ENCODE measurements around the gene YTHDC1. TPM values are rescaled to one million over a fixed set of nuclear protein-coding genes. Genes with fewer than 3 reads are reported as not detected.
A peak's percentile ranks its signal among the peaks of the same experiment; 100 is the strongest.

The YTHDC1 gene
- 10 to 100 TPM; 55.0 to 56.1 TPM for total RNA-seq
- 100 to 1,000 TPM; 169 to 228 (median 191) TPM for polyA plus RNA-seq (ENCODE audit: insufficient read length in 6 of 6)
- long read RNA-seq, donor 1, full-length matches to known transcripts, result 19 of 106 reads
- long read RNA-seq, donor 1, partial matches to known transcripts, result 87 of 106 reads
- long read RNA-seq, donor 1, other reads (novel, unspliced or antisense), result 0 of 106 reads
- long read RNA-seq, donor 2, full-length matches to known transcripts, result 15 of 70 reads
- long read RNA-seq, donor 2, partial matches to known transcripts, result 55 of 70 reads
- long read RNA-seq, donor 2, other reads (novel, unspliced or antisense), result 0 of 70 reads
- long read RNA-seq, donor 3, full-length matches to known transcripts, result 9 of 22 reads
- long read RNA-seq, donor 3, partial matches to known transcripts, result 13 of 22 reads
- long read RNA-seq, donor 3, other reads (novel, unspliced or antisense), result 0 of 22 reads
- long read RNA-seq, donor 4, partial matches to known transcripts, result 24 of 26 reads
- long read RNA-seq, donor 4, other reads (novel, unspliced or antisense), result 2 of 26 reads
- long read RNA-seq, donor 5, full-length matches to known transcripts, result 10 of 123 reads
- long read RNA-seq, donor 5, partial matches to known transcripts, result 113 of 123 reads
- long read RNA-seq, donor 5, other reads (novel, unspliced or antisense), result 0 of 123 reads
- long read RNA-seq, donor 6, full-length matches to known transcripts, result 7 of 42 reads
- long read RNA-seq, donor 6, partial matches to known transcripts, result 35 of 42 reads
- long read RNA-seq, donor 6, other reads (novel, unspliced or antisense), result 0 of 42 reads
- long read RNA-seq, donor 7, full-length matches to known transcripts, result 14 of 46 reads
- long read RNA-seq, donor 7, partial matches to known transcripts, result 32 of 46 reads
- long read RNA-seq, donor 7, other reads (novel, unspliced or antisense), result 0 of 46 reads
- long read RNA-seq, donor 8, full-length matches to known transcripts, result 12 of 56 reads
- long read RNA-seq, donor 8, partial matches to known transcripts, result 44 of 56 reads
- long read RNA-seq, donor 8, other reads (novel, unspliced or antisense), result 0 of 56 reads
- long read RNA-seq, donor 9, result 0 reads
- long read RNA-seq, donor 10, partial matches to known transcripts, result 20 of 20 reads
- long read RNA-seq, donor 10, other reads (novel, unspliced or antisense), result 0 of 20 reads
- long read RNA-seq, donor 11, partial matches to known transcripts, result 39 of 42 reads
- long read RNA-seq, donor 11, other reads (novel, unspliced or antisense), result 0 of 42 reads
- long read RNA-seq, donor 12, full-length matches to known transcripts, result 8 of 44 reads
- long read RNA-seq, donor 12, partial matches to known transcripts, result 36 of 44 reads
- long read RNA-seq, donor 12, other reads (novel, unspliced or antisense), result 0 of 44 reads

- intact Hi-C loops (cut with DNase I), result no loop called here
- ATAC-seq, result peak; percentile 98
- DNase-seq, result peak; percentile 96 to 99 (median 97)
- TF ChIP-seq CTCF (IDR thresholded peaks at IDR 0.05), result no peak
- Histone ChIP-seq H3K27me3 (peaks cover 0 to 5% of the 10 kb centered on the region in 2 donors), H3K9me3 (no peaks in the 10 kb centered on the region), H3K36me3 (no peaks in the 10 kb centered on the region), H3K4me3 (peak within 1 kb of the TSS; percentile 76 to 79), H3K27ac (peak within 1 kb of the TSS; percentile 96 to 99), H3K4me1 (peaks cover 11 to 43% of the 10 kb centered on the region in 2 donors)
Measured at GRCh38 chr4:68349649-68350360, at the start of gene YTHDC1. Gene YTHDC1, minus strand, starts transcription at chr4:68350090. Its CDS starts 337 bp downstream, at chr4:68349753.

- ATAC-seq (no peak), DNase-seq (no peak)
- no peak overlapping the region for H3K4me3 ChIP-seq
- TF ChIP-seq CTCF (IDR thresholded peaks at IDR 0.05), result no peak
- no peaks in the 10 kb centered on the region for H3K36me3 ChIP-seq
- H3K9me3 ChIP-seq, result no peaks in the 10 kb centered on the region
- H3K27ac ChIP-seq, result no peak overlapping the region
- no peaks in the 10 kb centered on the region for H3K27me3 ChIP-seq
- H3K4me1 ChIP-seq, result no peaks in the 10 kb centered on the region
- intact Hi-C loops (cut with DNase I), result no loop called here
Measured at GRCh38 chr4:68399306-68399705, 49.4 kb upstream of the YTHDC1 start.

GRCh38 chr4:68396756-68397155, 46.9 kb upstream of the YTHDC1 start:
- ATAC-seq (no peak), DNase-seq (no peak)
- intact Hi-C loops (cut with DNase I), result no loop called here
- no peaks in the 10 kb centered on the region for H3K9me3 ChIP-seq
- H3K27me3 ChIP-seq, result no peaks in the 10 kb centered on the region
- no peak overlapping the region for H3K4me3 ChIP-seq
- H3K36me3 ChIP-seq, result no peaks in the 10 kb centered on the region
- H3K4me1 ChIP-seq, result no peaks in the 10 kb centered on the region
- no peak for TF ChIP-seq CTCF (IDR thresholded peaks at IDR 0.05)
- H3K27ac ChIP-seq, result no peak overlapping the region

GRCh38 chr4:68391436-68391835, 41.5 kb upstream of the YTHDC1 start:
- H3K27me3 ChIP-seq, result no peaks in the 10 kb centered on the region
- no peaks in the 10 kb centered on the region for H3K9me3 ChIP-seq
- H3K4me1 ChIP-seq, result no peaks in the 10 kb centered on the region
- ATAC-seq, result no peak
- no peak overlapping the region for H3K27ac ChIP-seq
- TF ChIP-seq CTCF (IDR thresholded peaks at IDR 0.05), result no peak
- no peaks in the 10 kb centered on the region for H3K36me3 ChIP-seq
- DNase-seq, result peak in 1 of 4 donors; percentile 55
- intact Hi-C loops (cut with DNase I), result no loop called here
- no peak overlapping the region for H3K4me3 ChIP-seq
